Peyer's patch (tissue), 4 donors: ENCODE measurements around the gene CCND1.

Experiments
- CTCF ChIP-seq, 6 experiments: fragments of 450-650 bp in 4 of 6; fragments of 200-600 bp in 2 of 6; sonication (generic) in 1 of 6; IDR thresholded peaks; one replicate each; pipeline ENCODE4 v1.5.1; 2017 to 2019; ENCODE audit warnings: antibody characterized with exemption in 6 of 6, mild to moderate bottlenecking in 3 of 6, moderate library complexity in 1 of 6
- POLR2A ChIP-seq, 2 donors: fragments of 450-650 bp; IDR thresholded peaks; one replicate each; pipeline ENCODE4 v1.5.1; 2017; ENCODE audit warnings: antibody characterized with exemption in 2 of 2, mild to moderate bottlenecking in 2 of 2, moderate library complexity in 2 of 2

DNA sequence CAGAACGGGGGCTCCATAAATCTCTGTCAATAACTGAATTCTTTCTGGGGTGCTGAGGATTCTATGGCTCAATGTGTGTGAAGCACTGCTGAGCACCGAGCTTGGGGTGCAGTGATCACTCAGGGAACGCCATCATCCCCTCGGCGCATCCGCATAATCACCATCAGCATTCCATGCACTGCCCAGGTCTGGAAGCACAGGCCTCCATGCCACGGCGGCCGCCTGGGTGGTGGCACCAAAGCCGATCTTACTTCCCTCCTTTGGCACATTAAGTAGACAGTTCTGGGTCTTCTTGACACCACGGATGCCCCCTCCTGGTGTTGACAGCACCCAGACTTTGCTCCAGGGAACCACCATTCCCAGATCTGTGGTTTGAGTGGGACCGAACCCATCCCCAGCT is 18.6 kb downstream of the CCND1 start:
- TF ChIP-seq POLR2A (IDR thresholded peaks at IDR 0.05), result no peak
- no peak for TF ChIP-seq CTCF (IDR thresholded peaks at IDR 0.05)
